A549 (cell line): ENCODE measurements around the gene PAEP.

Source experiments
- BCL3 ChIP-seq: fragments of >200 bp; sonication (Bioruptor Twin); formaldehyde crosslinking; IDR thresholded peaks from 3 replicates; pipeline ENCODE4 v1.6.1; 2016
- CHD4 ChIP-seq: fragments of 200-600 bp; sonication (generic); IDR thresholded peaks from 2 replicates; pipeline ENCODE4 v1.6.1; 2016; ENCODE audit warnings: antibody characterized with exemption, mild to moderate bottlenecking, borderline replicate concordance
- E2F6 ChIP-seq: IDR thresholded peaks from 2 replicates; pipeline ENCODE4 v1.6.1; 2012; ENCODE audit warnings: low read depth, borderline replicate concordance
- JUN ChIP-seq, 2 experiments: fragments of >200 bp; sonication (Bioruptor Twin); formaldehyde crosslinking; IDR thresholded peaks; 2 replicates in 1 of 2; 3 replicates in 1 of 2; pipeline ENCODE4 v1.6.1; 2016 to 2017
- NFE2L2 ChIP-seq: fragments of 150-350 bp; conservative IDR thresholded peaks from 2 replicates; pipeline ENCODE4 v1.6.1; 2014; ENCODE audit warnings: low read length
- NR3C1 ChIP-seq: fragments of >200 bp; sonication (Bioruptor Twin); formaldehyde crosslinking; IDR thresholded peaks from 3 replicates; pipeline ENCODE4 v1.6.1; 2017
- PBX3 ChIP-seq: IDR thresholded peaks from 2 replicates; pipeline ENCODE4 v1.6.1; 2012
- POLR2A ChIP-seq: IDR thresholded peaks from 2 replicates; pipeline ENCODE4 v1.6.1; 2012; ENCODE audit warnings: mild to moderate bottlenecking, low read length
- RAD21 ChIP-seq, 2 experiments: fragments of >200 bp in 1 of 2; sonication (Bioruptor Twin) in 1 of 2; formaldehyde crosslinking in 1 of 2; IDR thresholded peaks in 1 of 2; conservative IDR thresholded peaks in 1 of 2; 2 replicates in 1 of 2; 3 replicates in 1 of 2; pipeline ENCODE4 v1.6.1; 2012 to 2018; ENCODE audit warnings: inconsistent platforms in 1 of 2
- REST ChIP-seq: fragments of 200-600 bp; sonication (generic); IDR thresholded peaks from 2 replicates; pipeline ENCODE4 v1.6.1; 2016; ENCODE audit warnings: antibody characterized with exemption, mild to moderate bottlenecking, moderate library complexity
- SREBF2 ChIP-seq: fragments of 450-650 bp; IDR thresholded peaks from 2 replicates; pipeline ENCODE4 v1.6.1; 2014; ENCODE audit warnings: mild to moderate bottlenecking, moderate library complexity

GRCh38 chr9:135613946-135614805, 52.6 kb downstream of the PAEP start:
- TF ChIP-seq POLR2A (no peak), BCL3 (no peak), CHD4 (no peak), REST (no peak), JUN (IDR thresholded peaks at IDR 0.05) (no peak), RAD21 (conservative IDR thresholded peaks at IDR 0.05 in 1 of 2, IDR thresholded peaks at IDR 0.05 in 1 of 2) (no peak), PBX3 (no peak), NFE2L2 (no peak), E2F6 (no peak), NR3C1 (no peak), SREBF2 (no peak)
